ENCODE data around the gene PCGF2.
A peak's percentile ranks its signal among the peaks of the same experiment; 100 is the strongest.
"Not testable (repeated sequence)": the region's sequence is repeated elsewhere in the genome, so short reads cannot be mapped to it uniquely, and the experiment has no call there.

Gene PCGF2
- 0 to 0.07 (median 0) reads per million in 3 experiments for total RNA-seq

GRCh38 chr17:38748149-38748891 lies at the start of gene PCGF2:
TSS of gene PCGF2 (minus strand) at chr17:38748336. CDS start at chr17:38740402, 7,934 bp downstream.
- no peak for DNase-seq

GRCh38 chr17:38797828-38798227 lies 49.7 kb upstream of the PCGF2 start:
- DNase-seq: no peak

GRCh38 chr17:38797158-38797490 lies 49.0 kb upstream of the PCGF2 start:
- no peak for DNase-seq

- no peak for DNase-seq
Observed at GRCh38 chr17:38796451-38797157, 48.5 kb upstream of the PCGF2 start.

GRCh38 chr17:38794221-38794620 lies 46.1 kb upstream of the PCGF2 start:
- DNase-seq: no peak

GRCh38 chr17:38791162-38791561 lies 43.0 kb upstream of the PCGF2 start:
- no peak for DNase-seq

- DNase-seq: not testable (repeated sequence)
Observed at GRCh38 chr17:38790148-38790707, 42.1 kb upstream of the PCGF2 start.

GRCh38 chr17:38789185-38789584 lies 41.0 kb upstream of the PCGF2 start:
- no peak for DNase-seq

GRCh38 chr17:38787999-38788398 lies 39.9 kb upstream of the PCGF2 start:
- DNase-seq: not testable (repeated sequence)

- no peak for DNase-seq
Observed at GRCh38 chr17:38786372-38786771, 38.2 kb upstream of the PCGF2 start.

- DNase-seq: no peak
Observed at GRCh38 chr17:38783227-38783626, 35.1 kb upstream of the PCGF2 start.

- DNase-seq: no peak
Observed at GRCh38 chr17:38779965-38780752, 32.0 kb upstream of the PCGF2 start.

GRCh38 chr17:38777641-38778250 lies 29.6 kb upstream of the PCGF2 start:
- DNase-seq: no peak

- DNase-seq: no peak
Observed at GRCh38 chr17:38773258-38773657, 25.1 kb upstream of the PCGF2 start.

- DNase-seq: no peak
Observed at GRCh38 chr17:38768417-38768816, 20.3 kb upstream of the PCGF2 start.

- DNase-seq: no peak
Observed at GRCh38 chr17:38766341-38766740, 18.2 kb upstream of the PCGF2 start.

- no peak for DNase-seq
Observed at GRCh38 chr17:38762231-38762630, 14.1 kb upstream of the PCGF2 start.

GRCh38 chr17:38761612-38762011 lies 13.5 kb upstream of the PCGF2 start:
- no peak for DNase-seq

- no peak for DNase-seq
Observed at GRCh38 chr17:38753071-38753506, 5.0 kb upstream of the PCGF2 start.

GRCh38 chr17:38752308-38753070 lies 4.4 kb upstream of the PCGF2 start, which contains the start of gene PSMB3:
TSS of gene PSMB3 (plus strand) at chr17:38752741. CDS start at chr17:38752827, 86 bp downstream.
- DNase-seq: peak; percentile 98

GRCh38 chr17:38751808-38752307 lies 3.7 kb upstream of the PCGF2 start:
- DNase-seq: peak; percentile 82

Data from central memory CD4-positive, alpha-beta T cell (primary cell).